HCT116 (cell line): Measurements from ENCODE around the gene SEC23IP. TPM values are rescaled to one million over a fixed set of nuclear protein-coding genes. Genes with fewer than 3 reads are reported as not detected.

Experiments used
- ATAC-seq: fragments of 200-7000 bp; cut with Tn5 transposase; 2 replicates; pipeline ENCODE4 v1.9.1; 2020; ENCODE audit warnings: mild to moderate bottlenecking, moderate library complexity
- BruUV-seq: library from RNA; stranded (reverse); fragments of 400-500 nt; replicated peaks from 2 replicates; lab custom pipeline; 2021; lab: Mats Ljungman, UMichigan
- CTCF ChIA-PET: fragments of 300-600 bp; sonication (Branson Sonifier 250); formaldehyde crosslinking; loops from one replicate; lab custom pipeline; 2021; ENCODE audit warnings: antibody characterized with exemption; lab: Charles Lee
- POLR2A ChIA-PET: fragments of 300-600, 350-600 bp; sonication (Branson Sonifier 250); formaldehyde crosslinking; loops from one replicate; lab custom pipeline; 2021; ENCODE audit warnings: antibody characterized with exemption; lab: Charles Lee
- RAD21 ChIA-PET, 2 experiments: fragments of 300-600 bp; sonication (Branson Sonifier 250); formaldehyde crosslinking; loops; one replicate each; lab custom pipeline; 2023; ENCODE audit warnings: low total read pairs in 2 of 2; ENCODE audit not compliant: uncharacterized antibody in 2 of 2, unreplicated experiment in 2 of 2, low non-redundant PET in 1 of 2; lab: Charles Lee
- DNase-seq: peaks from one replicate; pipeline ENCODE4 v3.0.0-alpha.2; 2010; ENCODE audit warnings: low read depth, low spot score
- H2AFZ ChIP-seq: fragments of 200-600 bp; shearing (Covaris generic), sonication (generic); 2 replicates; pipeline ENCODE4 v1.6.1; 2017; ENCODE audit warnings: low read depth, mixed run types, mixed read lengths, antibody characterized with exemption, low read length; ENCODE audit not compliant: poor library complexity, severe bottlenecking
- H3K27ac ChIP-seq: 2 replicates; pipeline ENCODE4 v1.5.1; 2012; ENCODE audit warnings: low read depth, low read length
- H3K27me3 ChIP-seq: fragments of 200-600 bp; sonication (generic); 2 replicates; pipeline ENCODE4 v1.6.1; 2016; ENCODE audit warnings: mixed run types, low read length, mixed read lengths; ENCODE audit not compliant: insufficient read depth
- H3K36me3 ChIP-seq, 2 experiments: fragments of 200-500 bp in 1 of 2; fragments of 200-600 bp in 1 of 2; sonication (Bioruptor generic) in 1 of 2; sonication (generic) in 1 of 2; 2 replicates each; pipeline versions ENCODE4 v1.5.1 to v1.6.1; 2014 to 2016; ENCODE audit warnings: low read length in 2 of 2, inconsistent platforms in 1 of 2, mixed read lengths in 1 of 2, mixed run types in 1 of 2; ENCODE audit not compliant: insufficient read depth in 2 of 2, control insufficient read depth in 1 of 2
- H3K4me1 ChIP-seq, 2 experiments: fragments of 200-600 bp in 1 of 2; sonication (generic) in 1 of 2; 2 replicates each; pipeline versions ENCODE4 v1.5.1 to v1.6.1; 2012 to 2017; ENCODE audit warnings: low read length in 2 of 2, inconsistent platforms in 1 of 2, mild to moderate bottlenecking in 1 of 2, mixed read lengths in 1 of 2, mixed run types in 1 of 2, moderate library complexity in 1 of 2; ENCODE audit not compliant: insufficient read depth in 2 of 2, control insufficient read depth in 1 of 2
- H3K4me2 ChIP-seq: fragments of 200-600 bp; sonication (generic); 2 replicates; pipeline ENCODE4 v1.6.1; 2017; ENCODE audit warnings: mixed run types, low read length, mixed read lengths
- H3K4me3 ChIP-seq, 2 experiments: fragments of 200-600 bp in 1 of 2; sonication (generic) in 1 of 2; replicated peaks in 1 of 2; 2 replicates each; pipeline ENCODE4 v1.5.1; 2011 to 2016; ENCODE audit warnings: low read length in 2 of 2, control low read depth in 1 of 2, low read depth in 1 of 2, mild to moderate bottlenecking in 1 of 2, mixed read lengths in 1 of 2, mixed run types in 1 of 2
- H3K79me2 ChIP-seq: fragments of 200-600 bp; sonication (generic); 2 replicates; pipeline ENCODE4 v1.6.1; 2017; ENCODE audit warnings: mild to moderate bottlenecking, mixed run types, low read length, moderate library complexity, mixed read lengths; ENCODE audit not compliant: insufficient read depth
- H3K9ac ChIP-seq: fragments of 200-600 bp; sonication (generic); 2 replicates; pipeline ENCODE4 v1.6.1; 2016; ENCODE audit warnings: low read length, mixed read lengths
- H3K9me2 ChIP-seq: fragments of 200-600 bp; sonication (generic), shearing (Covaris generic); 2 replicates; pipeline ENCODE4 v1.6.1; 2017; ENCODE audit warnings: mixed run types, mild to moderate bottlenecking, moderate library complexity; ENCODE audit not compliant: insufficient read depth
- H3K9me3 ChIP-seq, 2 experiments: fragments of 200-500 bp in 1 of 2; fragments of 200-600 bp in 1 of 2; sonication (Bioruptor generic) in 1 of 2; sonication (generic) in 1 of 2; 2 replicates each; pipeline ENCODE4 v1.6.1; 2014 to 2017; ENCODE audit warnings: low read length in 2 of 2, mixed read lengths in 2 of 2, inconsistent platforms in 1 of 2, low read depth in 1 of 2, mild to moderate bottlenecking in 1 of 2, mixed run types in 1 of 2, moderate library complexity in 1 of 2; ENCODE audit not compliant: control insufficient read depth in 1 of 2, insufficient read depth in 1 of 2
- H4K20me1 ChIP-seq: fragments of 200-600 bp; sonication (generic), shearing (Covaris generic); 2 replicates; pipeline ENCODE4 v1.6.1; 2017; ENCODE audit warnings: mixed run types, mild to moderate bottlenecking, moderate library complexity; ENCODE audit not compliant: insufficient read depth
- ATF3 ChIP-seq: IDR thresholded peaks from 2 replicates; pipeline ENCODE4 v1.6.1; 2012
- CEBPB ChIP-seq: IDR thresholded peaks from 2 replicates; pipeline ENCODE4 v1.6.1; 2012; ENCODE audit warnings: low read depth
- EGR1 ChIP-seq: IDR thresholded peaks from 2 replicates; pipeline ENCODE4 v1.6.1; 2012; ENCODE audit warnings: low read depth
- EZH2phosphoT487 ChIP-seq: fragments of 200-600 bp; IDR thresholded peaks from 2 replicates; pipeline ENCODE4 v1.6.1; 2018; ENCODE audit warnings: antibody characterized with exemption, borderline replicate concordance
- FOSL1 ChIP-seq: IDR thresholded peaks from 2 replicates; pipeline ENCODE4 v1.6.1; 2012; ENCODE audit warnings: low read depth
- JUND ChIP-seq: IDR thresholded peaks from 2 replicates; pipeline ENCODE4 v1.6.1; 2012
- MAX ChIP-seq: IDR thresholded peaks from 2 replicates; pipeline ENCODE4 v1.6.1; 2012
- POLR2A ChIP-seq: IDR thresholded peaks from 2 replicates; pipeline ENCODE4 v1.7.0; 2011; ENCODE audit warnings: borderline replicate concordance; ENCODE audit not compliant: insufficient read depth, insufficient read length; ENCODE audit errors: extremely low read depth
- POLR2AphosphoS5 ChIP-seq: IDR thresholded peaks from 2 replicates; pipeline ENCODE4 v1.6.1; 2011; ENCODE audit warnings: mild to moderate bottlenecking, low read depth, low read length, moderate library complexity
- RAD21 ChIP-seq: IDR thresholded peaks from 2 replicates; pipeline ENCODE4 v1.6.1; 2012; ENCODE audit warnings: low read depth, mild to moderate bottlenecking
- SP1 ChIP-seq: IDR thresholded peaks from 2 replicates; pipeline ENCODE4 v1.6.1; 2012; ENCODE audit warnings: low read depth
- SRF ChIP-seq: IDR thresholded peaks from 2 replicates; pipeline ENCODE4 v1.6.1; 2012; ENCODE audit warnings: low read depth
- YY1 ChIP-seq: IDR thresholded peaks from 2 replicates; pipeline ENCODE4 v1.6.1; 2011; ENCODE audit warnings: low read length, low read depth, moderate library complexity, mild to moderate bottlenecking; ENCODE audit not compliant: insufficient replicate concordance; ENCODE audit errors: extremely low read depth
- ZFX ChIP-seq: fragments of 450-650 bp; IDR thresholded peaks from 2 replicates; pipeline ENCODE4 v1.6.1; 2017
- ZNF274 ChIP-seq: fragments of 200-500 bp; sonication (Bioruptor generic); IDR thresholded peaks from 2 replicates; pipeline ENCODE4 v1.6.1; 2014; ENCODE audit warnings: mild to moderate bottlenecking, low read depth, low read length, inconsistent platforms
- intact Hi-C: fragments of 100-400 bp; cut with micrococcal nuclease; formaldehyde crosslinking; loops from 2 replicates; pipeline ENCODE4 v1.10.0; 2022
- total RNA-seq: library from RNA; stranded (reverse); gene quantifications from one replicate; pipeline ENCODE4 v1.2.1, GENCODE V29; 2021; ENCODE audit not compliant: unreplicated experiment
- TF ChIP-seq, protein P1 (sequence below): IDR thresholded peaks from 2 replicates; pipeline ENCODE4 v1.6.1; 2012; ENCODE audit warnings: low read depth
- TF ChIP-seq, protein P2 (sequence below), 3 experiments: fragments of 200-600 bp in 1 of 3; sonication (generic) in 1 of 3; IDR thresholded peaks in 2 of 3; conservative IDR thresholded peaks in 1 of 3; 2 replicates each; pipeline ENCODE4 v1.5.1; 2012 to 2017; ENCODE audit warnings: low read depth in 2 of 3, low read length in 2 of 3, antibody characterized with exemption in 1 of 3, borderline replicate concordance in 1 of 3, control low read depth in 1 of 3, mild to moderate bottlenecking in 1 of 3, mixed read lengths in 1 of 3, mixed run types in 1 of 3, moderate library complexity in 1 of 3; ENCODE audit not compliant: insufficient read depth in 1 of 3

SEC23IP gene
- total RNA-seq, 1 experiment from 2014 or later, result 122 TPM

DNA sequence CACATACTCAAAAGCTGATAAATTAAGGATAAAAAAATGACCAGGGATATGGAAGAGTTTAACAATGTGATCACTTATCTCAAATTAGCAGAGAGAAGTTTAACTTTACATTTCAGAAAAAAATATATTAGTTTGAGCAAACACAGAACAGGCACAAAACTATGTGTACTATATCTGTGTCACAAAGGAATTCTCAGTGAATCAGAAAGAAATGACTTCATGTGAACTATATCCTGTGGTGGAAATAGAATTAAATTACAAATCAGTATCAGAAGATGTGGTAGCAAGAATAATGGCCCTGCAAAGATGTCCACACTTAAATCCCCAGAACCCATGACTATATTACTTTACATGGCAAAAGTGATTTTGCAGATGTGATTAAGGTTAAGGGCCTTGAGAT is 70.3 kb downstream of the SEC23IP start:
- no peak overlapping the region for H3K4me3 ChIP-seq
- intact Hi-C loops, result no loop called here
- peaks cover 10 to 13% of the 10 kb centered on the region in 2 experiments; a peak in 2 of 4 replicates for H3K9me3 ChIP-seq
- no peak for TF ChIP-seq ZFX
- no peak for TF ChIP-seq POLR2AphosphoS5
- no peak for TF ChIP-seq ZNF274
- TF ChIP-seq EZH2phosphoT487, result no peak
- no peak for TF ChIP-seq FOSL1
- TF ChIP-seq CEBPB, result no peak
- TF ChIP-seq POLR2A, result no peak
- TF ChIP-seq YY1, result no peak
- TF ChIP-seq JUND, result no peak
- TF ChIP-seq EGR1, result no peak
- TF ChIP-seq, protein P1, sequence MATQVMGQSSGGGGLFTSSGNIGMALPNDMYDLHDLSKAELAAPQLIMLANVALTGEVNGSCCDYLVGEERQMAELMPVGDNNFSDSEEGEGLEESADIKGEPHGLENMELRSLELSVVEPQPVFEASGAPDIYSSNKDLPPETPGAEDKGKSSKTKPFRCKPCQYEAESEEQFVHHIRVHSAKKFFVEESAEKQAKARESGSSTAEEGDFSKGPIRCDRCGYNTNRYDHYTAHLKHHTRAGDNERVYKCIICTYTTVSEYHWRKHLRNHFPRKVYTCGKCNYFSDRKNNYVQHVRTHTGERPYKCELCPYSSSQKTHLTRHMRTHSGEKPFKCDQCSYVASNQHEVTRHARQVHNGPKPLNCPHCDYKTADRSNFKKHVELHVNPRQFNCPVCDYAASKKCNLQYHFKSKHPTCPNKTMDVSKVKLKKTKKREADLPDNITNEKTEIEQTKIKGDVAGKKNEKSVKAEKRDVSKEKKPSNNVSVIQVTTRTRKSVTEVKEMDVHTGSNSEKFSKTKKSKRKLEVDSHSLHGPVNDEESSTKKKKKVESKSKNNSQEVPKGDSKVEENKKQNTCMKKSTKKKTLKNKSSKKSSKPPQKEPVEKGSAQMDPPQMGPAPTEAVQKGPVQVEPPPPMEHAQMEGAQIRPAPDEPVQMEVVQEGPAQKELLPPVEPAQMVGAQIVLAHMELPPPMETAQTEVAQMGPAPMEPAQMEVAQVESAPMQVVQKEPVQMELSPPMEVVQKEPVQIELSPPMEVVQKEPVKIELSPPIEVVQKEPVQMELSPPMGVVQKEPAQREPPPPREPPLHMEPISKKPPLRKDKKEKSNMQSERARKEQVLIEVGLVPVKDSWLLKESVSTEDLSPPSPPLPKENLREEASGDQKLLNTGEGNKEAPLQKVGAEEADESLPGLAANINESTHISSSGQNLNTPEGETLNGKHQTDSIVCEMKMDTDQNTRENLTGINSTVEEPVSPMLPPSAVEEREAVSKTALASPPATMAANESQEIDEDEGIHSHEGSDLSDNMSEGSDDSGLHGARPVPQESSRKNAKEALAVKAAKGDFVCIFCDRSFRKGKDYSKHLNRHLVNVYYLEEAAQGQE, result no peak
- TF ChIP-seq SRF, result no peak
- TF ChIP-seq, protein P2, sequence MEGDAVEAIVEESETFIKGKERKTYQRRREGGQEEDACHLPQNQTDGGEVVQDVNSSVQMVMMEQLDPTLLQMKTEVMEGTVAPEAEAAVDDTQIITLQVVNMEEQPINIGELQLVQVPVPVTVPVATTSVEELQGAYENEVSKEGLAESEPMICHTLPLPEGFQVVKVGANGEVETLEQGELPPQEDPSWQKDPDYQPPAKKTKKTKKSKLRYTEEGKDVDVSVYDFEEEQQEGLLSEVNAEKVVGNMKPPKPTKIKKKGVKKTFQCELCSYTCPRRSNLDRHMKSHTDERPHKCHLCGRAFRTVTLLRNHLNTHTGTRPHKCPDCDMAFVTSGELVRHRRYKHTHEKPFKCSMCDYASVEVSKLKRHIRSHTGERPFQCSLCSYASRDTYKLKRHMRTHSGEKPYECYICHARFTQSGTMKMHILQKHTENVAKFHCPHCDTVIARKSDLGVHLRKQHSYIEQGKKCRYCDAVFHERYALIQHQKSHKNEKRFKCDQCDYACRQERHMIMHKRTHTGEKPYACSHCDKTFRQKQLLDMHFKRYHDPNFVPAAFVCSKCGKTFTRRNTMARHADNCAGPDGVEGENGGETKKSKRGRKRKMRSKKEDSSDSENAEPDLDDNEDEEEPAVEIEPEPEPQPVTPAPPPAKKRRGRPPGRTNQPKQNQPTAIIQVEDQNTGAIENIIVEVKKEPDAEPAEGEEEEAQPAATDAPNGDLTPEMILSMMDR (IDR thresholded peaks at IDR 0.05 in 2 of 3, conservative IDR thresholded peaks at IDR 0.05 in 1 of 3; ENCODE audit: borderline replicate concordance in 1 of 3, insufficient read depth in 1 of 3, low read depth in 2 of 3, low read length in 2 of 3), result no peak
- no peak for TF ChIP-seq MAX
- TF ChIP-seq SP1, result no peak
- no peak for TF ChIP-seq RAD21
- no peak for TF ChIP-seq ATF3
- TF ChIP-seq, all 23 proteins: peak for 0
- Histone ChIP-seq H4K20me1 (no peaks in the 10 kb centered on the region), H3K79me2 (no peaks in the 10 kb centered on the region), H3K9me2 (no peaks in the 10 kb centered on the region), H2AFZ (no peak overlapping the region), H3K27me3 (no peaks in the 10 kb centered on the region), H3K4me1 (no peaks in the 10 kb centered on the region), H3K9ac (no peak overlapping the region), H3K36me3 (no peaks in the 10 kb centered on the region), H3K4me2 (no peak overlapping the region), H3K27ac (no peak overlapping the region)
- no TSS peak for BruUV-seq
- ChIA-PET RAD21 (no interaction called here), POLR2A (no interaction called here), CTCF (no interaction called here)
- ATAC-seq, result no peak
- no peak for DNase-seq
